Suprapubic skin (tissue), 4 donors: ENCODE results near the gene PTPN11.

Experiments used
- POLR2A ChIP-seq, 2 donors: fragments of 450-650 bp; IDR thresholded peaks; one replicate each; pipeline ENCODE4 v1.6.1; 2017; ENCODE audit warnings: antibody characterized with exemption in 2 of 2, mild to moderate bottlenecking in 2 of 2, moderate library complexity in 2 of 2
- POLR2AphosphoS5 ChIP-seq, 3 donors: sonication (generic); formaldehyde crosslinking; IDR thresholded peaks; one replicate each; pipeline ENCODE4 v1.6.1; 2017; ENCODE audit warnings: antibody characterized with exemption in 3 of 3
- TF ChIP-seq, protein P1 (sequence below), 2 donors: fragments of 200-600 bp in 1 of 2; fragments of 450-650 bp in 1 of 2; sonication (generic) in 1 of 2; IDR thresholded peaks; one replicate each; pipeline ENCODE4 v1.5.1; 2016 to 2019; ENCODE audit warnings: antibody characterized with exemption in 2 of 2, mild to moderate bottlenecking in 1 of 2, moderate library complexity in 1 of 2

DNA sequence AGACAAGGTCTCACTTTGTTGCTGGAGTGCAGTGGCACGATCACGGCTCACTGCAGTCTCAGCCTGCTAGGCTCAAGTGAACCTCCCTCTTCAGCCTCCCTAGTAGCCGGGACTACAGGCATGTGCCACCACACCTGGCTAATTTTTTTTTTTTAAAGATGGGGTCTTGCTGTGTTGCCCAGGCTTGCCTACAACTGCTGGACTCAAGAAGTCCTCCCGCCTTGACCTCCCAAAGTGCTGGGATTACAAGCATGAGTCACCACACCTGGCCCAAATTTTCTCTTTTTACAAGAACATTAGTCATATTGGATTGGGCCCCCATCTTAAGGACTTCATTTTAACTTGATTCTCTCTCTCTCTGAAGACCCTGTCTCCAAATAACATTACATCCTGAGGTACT is 29.5 kb upstream of the PTPN11 start:
- TF ChIP-seq, protein P1, sequence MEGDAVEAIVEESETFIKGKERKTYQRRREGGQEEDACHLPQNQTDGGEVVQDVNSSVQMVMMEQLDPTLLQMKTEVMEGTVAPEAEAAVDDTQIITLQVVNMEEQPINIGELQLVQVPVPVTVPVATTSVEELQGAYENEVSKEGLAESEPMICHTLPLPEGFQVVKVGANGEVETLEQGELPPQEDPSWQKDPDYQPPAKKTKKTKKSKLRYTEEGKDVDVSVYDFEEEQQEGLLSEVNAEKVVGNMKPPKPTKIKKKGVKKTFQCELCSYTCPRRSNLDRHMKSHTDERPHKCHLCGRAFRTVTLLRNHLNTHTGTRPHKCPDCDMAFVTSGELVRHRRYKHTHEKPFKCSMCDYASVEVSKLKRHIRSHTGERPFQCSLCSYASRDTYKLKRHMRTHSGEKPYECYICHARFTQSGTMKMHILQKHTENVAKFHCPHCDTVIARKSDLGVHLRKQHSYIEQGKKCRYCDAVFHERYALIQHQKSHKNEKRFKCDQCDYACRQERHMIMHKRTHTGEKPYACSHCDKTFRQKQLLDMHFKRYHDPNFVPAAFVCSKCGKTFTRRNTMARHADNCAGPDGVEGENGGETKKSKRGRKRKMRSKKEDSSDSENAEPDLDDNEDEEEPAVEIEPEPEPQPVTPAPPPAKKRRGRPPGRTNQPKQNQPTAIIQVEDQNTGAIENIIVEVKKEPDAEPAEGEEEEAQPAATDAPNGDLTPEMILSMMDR (IDR thresholded peaks at IDR 0.05) = no peak
- TF ChIP-seq POLR2AphosphoS5 (IDR thresholded peaks at IDR 0.05) = no peak
- TF ChIP-seq POLR2A (IDR thresholded peaks at IDR 0.05) = no peak
